Lower lobe of right lung (tissue), 2 donors: ENCODE measurements around the gene OAS1. TPM values are rescaled to one million over a fixed set of nuclear protein-coding genes. Genes with fewer than 3 reads are reported as not detected.

Experiments used
- ATAC-seq, 2 donors: fragments of 200-7000 bp; cut with Tn5 transposase; one replicate each; pipeline ENCODE4 v1.9.1; 2020 to 2022; ENCODE audit warnings: mild to moderate bottlenecking in 2 of 2, moderate library complexity in 2 of 2
- DNase-seq: peaks from one replicate; pipeline ENCODE4 v3.0.0-alpha.2; 2020
- H3K27ac ChIP-seq: fragments of 200-600 bp; one replicate; pipeline ENCODE4 v1.8.0; 2022
- H3K27me3 ChIP-seq: fragments of 200-600 bp; one replicate; pipeline ENCODE4 v1.8.0; 2022; ENCODE audit warnings: low read depth
- H3K36me3 ChIP-seq: fragments of 200-600 bp; one replicate; pipeline ENCODE4 v1.8.0; 2022; ENCODE audit warnings: mild to moderate bottlenecking
- H3K4me1 ChIP-seq: fragments of 200-600 bp; one replicate; pipeline ENCODE4 v1.8.0; 2022
- H3K4me3 ChIP-seq: fragments of 200-600 bp; one replicate; pipeline ENCODE4 v1.8.0; 2022; ENCODE audit warnings: mild to moderate bottlenecking
- H3K9me3 ChIP-seq: fragments of 200-600 bp; one replicate; pipeline ENCODE4 v1.8.0; 2022
- CTCF ChIP-seq: fragments of 200-600 bp; IDR thresholded peaks from one replicate; pipeline ENCODE4 v1.8.0; 2022; ENCODE audit warnings: antibody characterized with exemption, mild to moderate bottlenecking
- intact Hi-C: fragments of 100-400 bp; cut with DNase I; formaldehyde crosslinking; loops from one replicate; pipeline ENCODE4 v1.11.0; 2022
- total RNA-seq: library from RNA; stranded (reverse); fragmentation: NEBNext Ultra II Directional; extraction: Animal tissue kit (Norgen Biotek cat#: 25700); gene quantifications from one replicate; pipeline ENCODE4 v1.2.1, GENCODE V29; 2021
- donor health status: DM: no; HTN: yes; CAD: no; lungs with severe emphysema.

The OAS1 gene
- total RNA-seq, 1 donor from 2014 or later = 112 TPM

- intact Hi-C loops = no loop called here
- TF ChIP-seq CTCF = no peak
- Histone ChIP-seq H3K9me3 (peaks cover 5% of the 10 kb centered on the region), H3K4me1 (no peaks in the 10 kb centered on the region), H3K27me3 (no peaks in the 10 kb centered on the region), H3K27ac (no peak overlapping the region), H3K36me3 (peaks cover 89% of the 10 kb centered on the region), H3K4me3 (no peak overlapping the region)
- no peak for DNase-seq
- ATAC-seq = no peak
These were observed 56.6 kb downstream of the OAS1 start for GRCh38 chr12:112963227-112963861.

- intact Hi-C loops = no loop called here
- Histone ChIP-seq H3K4me1 (no peaks in the 10 kb centered on the region), H3K9me3 (peaks cover 2% of the 10 kb centered on the region), H3K4me3 (no peak overlapping the region), H3K27ac (no peak overlapping the region), H3K36me3 (peaks cover 94% of the 10 kb centered on the region), H3K27me3 (no peaks in the 10 kb centered on the region)
- no peak for TF ChIP-seq CTCF
- ATAC-seq (no peak), DNase-seq (no peak)
These were observed 57.4 kb downstream of the OAS1 start for GRCh38 chr12:112964067-112964670.

GRCh38 chr12:112964915-112965314, 58.2 kb downstream of the OAS1 start:
- DNase-seq (no peak), ATAC-seq (no peak)
- no peak overlapping the region for H3K27ac ChIP-seq
- H3K36me3 ChIP-seq = peaks cover 94% of the 10 kb centered on the region
- H3K27me3 ChIP-seq = no peaks in the 10 kb centered on the region
- H3K9me3 ChIP-seq = no peaks in the 10 kb centered on the region
- no peak overlapping the region for H3K4me3 ChIP-seq
- no peaks in the 10 kb centered on the region for H3K4me1 ChIP-seq
- intact Hi-C loops = no loop called here
- TF ChIP-seq CTCF = no peak

- Histone ChIP-seq H3K4me1 (peaks cover under 1% of the 10 kb centered on the region), H3K9me3 (no peaks in the 10 kb centered on the region), H3K36me3 (peaks cover 96% of the 10 kb centered on the region), H3K27ac (no peak overlapping the region), H3K27me3 (no peaks in the 10 kb centered on the region), H3K4me3 (no peak overlapping the region)
- no peak for TF ChIP-seq CTCF
- DNase-seq = no peak
- ATAC-seq = no peak
- intact Hi-C loops = no loop called here
These were observed 58.9 kb downstream of the OAS1 start for GRCh38 chr12:112965643-112966042.

GRCh38 chr12:112967306-112967705, 60.5 kb downstream of the OAS1 start:
- DNase-seq (no peak), ATAC-seq (no peak)
- Histone ChIP-seq H3K9me3 (no peaks in the 10 kb centered on the region), H3K27me3 (no peaks in the 10 kb centered on the region), H3K36me3 (peaks cover 84% of the 10 kb centered on the region), H3K4me1 (peaks cover 10% of the 10 kb centered on the region), H3K27ac (no peak overlapping the region), H3K4me3 (no peak overlapping the region)
- intact Hi-C loops = no loop called here
- no peak for TF ChIP-seq CTCF
